ENCODE measurements around the gene DLGAP1. TPM values are rescaled to one million over a fixed set of nuclear protein-coding genes. Genes with fewer than 3 reads are reported as not detected.

The DLGAP1 gene
- total and polyA plus RNA-seq, 10 of the 15 experiments (the other 5 are each of a cell fraction or from before 2014, with no cell fraction given) = 0.23 to 27.6 (median 1.9) TPM

DNA sequence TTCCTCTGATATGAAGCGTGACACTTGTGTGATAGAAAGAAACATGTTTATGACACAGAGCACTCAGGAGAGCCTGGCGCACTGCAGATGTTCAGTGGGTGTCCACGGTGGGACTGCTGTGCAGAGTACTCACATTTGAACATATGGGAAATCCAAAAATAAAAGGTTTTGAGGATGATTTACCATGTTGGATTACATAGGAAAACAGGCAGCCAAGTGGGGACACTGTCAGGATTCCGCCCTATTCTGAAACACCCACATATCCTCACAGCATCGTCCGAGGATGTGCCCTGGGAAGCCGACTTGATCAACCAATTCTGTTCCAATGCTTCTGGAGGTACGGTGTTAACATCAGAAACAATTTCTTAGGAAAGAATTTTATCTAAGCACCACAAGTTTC lies 741.4 kb downstream of the DLGAP1 start (continued):
- TF ChIP-seq, protein P1, sequence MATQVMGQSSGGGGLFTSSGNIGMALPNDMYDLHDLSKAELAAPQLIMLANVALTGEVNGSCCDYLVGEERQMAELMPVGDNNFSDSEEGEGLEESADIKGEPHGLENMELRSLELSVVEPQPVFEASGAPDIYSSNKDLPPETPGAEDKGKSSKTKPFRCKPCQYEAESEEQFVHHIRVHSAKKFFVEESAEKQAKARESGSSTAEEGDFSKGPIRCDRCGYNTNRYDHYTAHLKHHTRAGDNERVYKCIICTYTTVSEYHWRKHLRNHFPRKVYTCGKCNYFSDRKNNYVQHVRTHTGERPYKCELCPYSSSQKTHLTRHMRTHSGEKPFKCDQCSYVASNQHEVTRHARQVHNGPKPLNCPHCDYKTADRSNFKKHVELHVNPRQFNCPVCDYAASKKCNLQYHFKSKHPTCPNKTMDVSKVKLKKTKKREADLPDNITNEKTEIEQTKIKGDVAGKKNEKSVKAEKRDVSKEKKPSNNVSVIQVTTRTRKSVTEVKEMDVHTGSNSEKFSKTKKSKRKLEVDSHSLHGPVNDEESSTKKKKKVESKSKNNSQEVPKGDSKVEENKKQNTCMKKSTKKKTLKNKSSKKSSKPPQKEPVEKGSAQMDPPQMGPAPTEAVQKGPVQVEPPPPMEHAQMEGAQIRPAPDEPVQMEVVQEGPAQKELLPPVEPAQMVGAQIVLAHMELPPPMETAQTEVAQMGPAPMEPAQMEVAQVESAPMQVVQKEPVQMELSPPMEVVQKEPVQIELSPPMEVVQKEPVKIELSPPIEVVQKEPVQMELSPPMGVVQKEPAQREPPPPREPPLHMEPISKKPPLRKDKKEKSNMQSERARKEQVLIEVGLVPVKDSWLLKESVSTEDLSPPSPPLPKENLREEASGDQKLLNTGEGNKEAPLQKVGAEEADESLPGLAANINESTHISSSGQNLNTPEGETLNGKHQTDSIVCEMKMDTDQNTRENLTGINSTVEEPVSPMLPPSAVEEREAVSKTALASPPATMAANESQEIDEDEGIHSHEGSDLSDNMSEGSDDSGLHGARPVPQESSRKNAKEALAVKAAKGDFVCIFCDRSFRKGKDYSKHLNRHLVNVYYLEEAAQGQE (IDR thresholded peaks at IDR 0.05; ENCODE audit: low read depth, low read length) = no peak
- TF ChIP-seq USF1 (IDR thresholded peaks at IDR 0.05; ENCODE audit: borderline replicate concordance, extremely low read length, insufficient read depth, low read depth, low read length) (no peak), EGR1 (IDR thresholded peaks at IDR 0.05; ENCODE audit: borderline replicate concordance in 1 of 2, low read depth in 2 of 2, low read length in 2 of 2) (no peak)

- CTCF ChIA-PET = interaction anchor here (0.6 to 1.1 kb wide), 3 partner anchors 10 to 58 kb away, joined by 3 to 5 read pairs (median 3); no protein-coding TSS in a partner anchor
- TF ChIP-seq MTA2 (IDR thresholded peaks at IDR 0.05; ENCODE audit: low read depth) = peak; percentile 34
- TF ChIP-seq SPI1 (IDR thresholded peaks at IDR 0.05; ENCODE audit: borderline replicate concordance, insufficient read depth, low read depth, low read length) = peak; percentile 66; the same call in 1 of the 2 replicates
- TF ChIP-seq SRF (IDR thresholded peaks at IDR 0.05; ENCODE audit: low read depth in 2 of 2, low read length in 2 of 2) = no peak
- Histone ChIP-seq H2AFZ (ENCODE audit: control insufficient read depth, low read depth, low read length) (no peak overlapping the region), H3K27ac (ENCODE audit: control insufficient read depth, insufficient read depth) (no peak overlapping the region), H3K27me3 (replicated peaks in 1 of 2; ENCODE audit: control insufficient read depth in 2 of 2, insufficient read depth in 2 of 2, low read length in 1 of 2) (no peaks in the 10 kb centered on the region), H3K9ac (ENCODE audit: control insufficient read depth, insufficient read depth, low read length) (no peak overlapping the region), H3K36me3 (ENCODE audit: control insufficient read depth in 2 of 2, insufficient read depth in 2 of 2, low read length in 1 of 2) (no peaks in the 10 kb centered on the region), H3K4me3 (no peak overlapping the region), H3K79me2 (ENCODE audit: control insufficient read depth, insufficient read depth, low read length) (no peaks in the 10 kb centered on the region), H3K4me2 (ENCODE audit: control insufficient read depth, insufficient read depth) (no peak overlapping the region), H4K20me1 (ENCODE audit: control insufficient read depth, insufficient read depth) (no peaks in the 10 kb centered on the region), H3K9me3 (replicated peaks; ENCODE audit: control insufficient read depth, insufficient read depth, low read length) (no peaks in the 10 kb centered on the region), H3K4me1 (ENCODE audit: control insufficient read depth, insufficient read depth, low read length) (no peaks in the 10 kb centered on the region)
- ATAC-seq (no peak), DNase-seq (ENCODE audit: low read depth, low spot score) (no peak), FAIRE-seq (no peak)
- in situ Hi-C loops (cut with MboI) = no loop called here
- TSS peak; percentile 4 for BruUV-seq (replicated peaks)
- RAD21 ChIA-PET (ENCODE audit: unreplicated experiment) = no interaction called here
- WGBS (ENCODE audit: insufficient coverage, insufficient replicate concordance, low lambda C conversion rate, missing lambda C conversion rate) = 5% methylated on average over 4 of the region's 4 CpGs
- SMC1A ChIA-PET (ENCODE audit: uncharacterized antibody, unreplicated experiment) = interaction anchor here (0.8 kb wide), 1 partner anchor 57 kb away, joined by 3 read pairs; no protein-coding TSS in a partner anchor
- intact Hi-C loops (cut with micrococcal nuclease; ENCODE audit: unreplicated experiment) = loop anchor here (5.0 to 10.0 kb wide), 2 partner anchors 62 to 159 kb away; no protein-coding TSS in a partner anchor
- POLR2A ChIA-PET = interaction anchor here (1.8 kb wide), 1 partner anchor 22 kb away, joined by 7 read pairs; no protein-coding TSS in a partner anchor
These were observed 741.9 kb downstream of the DLGAP1 start for GRCh38 chr18:3713166-3713565.
